ENCODE data around the gene RFLNA. TPM values are rescaled to one million over a fixed set of nuclear protein-coding genes. Genes with fewer than 3 reads are reported as not detected.

RFLNA gene
- total RNA-seq, 1 experiment from 2014 or later, result 1.1 TPM

DNA sequence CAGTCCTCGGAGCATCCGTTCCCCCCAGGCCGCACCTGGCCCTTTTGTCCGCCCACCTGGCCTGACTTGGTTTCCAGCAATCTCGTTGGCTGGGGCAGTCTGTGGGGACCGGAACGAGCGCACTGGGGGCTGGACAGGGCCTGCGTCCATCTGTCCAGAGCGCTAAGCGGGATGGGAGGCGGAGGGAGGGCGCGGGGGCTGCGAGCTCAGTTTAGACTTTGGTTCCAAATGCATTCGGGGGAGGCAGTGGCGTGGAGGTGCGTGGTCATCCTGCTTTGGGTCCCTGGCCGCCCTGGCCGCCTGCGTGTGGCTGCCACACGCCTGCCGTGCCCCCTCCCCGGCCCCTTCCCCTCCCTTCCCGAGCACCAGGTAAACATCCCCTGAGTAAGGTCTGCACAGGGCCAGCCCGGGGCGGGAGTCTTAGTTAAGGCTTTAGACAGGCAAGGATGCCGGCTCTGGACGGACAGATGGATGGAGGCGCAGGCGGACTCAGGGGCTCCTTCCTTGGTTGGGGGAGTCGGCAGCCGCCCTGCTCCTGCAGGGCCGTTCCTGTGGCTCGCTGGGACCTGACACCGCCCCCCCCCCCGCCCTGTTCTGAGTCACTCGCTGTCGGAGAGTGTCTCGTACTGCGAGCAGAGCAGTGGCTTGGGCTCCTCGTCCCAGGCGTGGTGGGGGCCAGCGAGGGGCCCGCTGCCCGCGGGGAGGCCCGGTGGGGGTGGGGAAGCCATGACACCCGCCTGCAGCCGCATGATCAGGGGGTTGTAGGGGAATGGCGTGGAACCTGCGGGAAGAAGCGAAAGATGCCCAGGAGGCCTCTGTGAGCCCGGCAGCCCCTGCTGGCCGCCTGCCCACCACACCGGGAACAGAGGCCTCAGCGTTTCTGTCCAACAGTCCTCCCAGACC lies 30.2 kb downstream of the RFLNA start:
- Histone ChIP-seq H3K36me3 (ENCODE audit: insufficient read depth, low read length, poor library complexity, severe bottlenecking) (peaks cover 55% of the 10 kb centered on the region), H3K9me3 (ENCODE audit: low read depth, low read length, poor library complexity, severe bottlenecking) (peaks cover 16% of the 10 kb centered on the region), H3K27ac (ENCODE audit: low read depth, low read length, poor library complexity, severe bottlenecking) (no peak overlapping the region), H3K27me3 (replicated peaks; ENCODE audit: insufficient read depth, low read depth, low read length, poor library complexity) (no peaks in the 10 kb centered on the region), H3K4me3 (ENCODE audit: low read depth, low read length, poor library complexity, severe bottlenecking) (no peak overlapping the region), H3K4me1 (ENCODE audit: insufficient read depth, low read length, poor library complexity, severe bottlenecking) (no peaks in the 10 kb centered on the region)
- no peak for TF ChIP-seq EZH2 (IDR thresholded peaks at IDR 0.05; ENCODE audit: borderline replicate concordance, low read depth, low read length, poor library complexity, severe bottlenecking)
- TF ChIP-seq, protein P1, sequence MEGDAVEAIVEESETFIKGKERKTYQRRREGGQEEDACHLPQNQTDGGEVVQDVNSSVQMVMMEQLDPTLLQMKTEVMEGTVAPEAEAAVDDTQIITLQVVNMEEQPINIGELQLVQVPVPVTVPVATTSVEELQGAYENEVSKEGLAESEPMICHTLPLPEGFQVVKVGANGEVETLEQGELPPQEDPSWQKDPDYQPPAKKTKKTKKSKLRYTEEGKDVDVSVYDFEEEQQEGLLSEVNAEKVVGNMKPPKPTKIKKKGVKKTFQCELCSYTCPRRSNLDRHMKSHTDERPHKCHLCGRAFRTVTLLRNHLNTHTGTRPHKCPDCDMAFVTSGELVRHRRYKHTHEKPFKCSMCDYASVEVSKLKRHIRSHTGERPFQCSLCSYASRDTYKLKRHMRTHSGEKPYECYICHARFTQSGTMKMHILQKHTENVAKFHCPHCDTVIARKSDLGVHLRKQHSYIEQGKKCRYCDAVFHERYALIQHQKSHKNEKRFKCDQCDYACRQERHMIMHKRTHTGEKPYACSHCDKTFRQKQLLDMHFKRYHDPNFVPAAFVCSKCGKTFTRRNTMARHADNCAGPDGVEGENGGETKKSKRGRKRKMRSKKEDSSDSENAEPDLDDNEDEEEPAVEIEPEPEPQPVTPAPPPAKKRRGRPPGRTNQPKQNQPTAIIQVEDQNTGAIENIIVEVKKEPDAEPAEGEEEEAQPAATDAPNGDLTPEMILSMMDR (conservative IDR thresholded peaks at IDR 0.05; ENCODE audit: low read depth, low read length), result no peak
- CTCF ChIA-PET, result no interaction called here
- no peak for DNase-seq (ENCODE audit: low spot score)
- no TSS peak for BruUV-seq (replicated peaks)
- POLR2A ChIA-PET (ENCODE audit: low non-redundant PET), result no interaction called here
- intact Hi-C loops (cut with micrococcal nuclease; ENCODE audit: unreplicated experiment), result loop anchor here (5.0 kb wide), 1 partner anchor 142 kb away; no protein-coding TSS in a partner anchor

DNA sequence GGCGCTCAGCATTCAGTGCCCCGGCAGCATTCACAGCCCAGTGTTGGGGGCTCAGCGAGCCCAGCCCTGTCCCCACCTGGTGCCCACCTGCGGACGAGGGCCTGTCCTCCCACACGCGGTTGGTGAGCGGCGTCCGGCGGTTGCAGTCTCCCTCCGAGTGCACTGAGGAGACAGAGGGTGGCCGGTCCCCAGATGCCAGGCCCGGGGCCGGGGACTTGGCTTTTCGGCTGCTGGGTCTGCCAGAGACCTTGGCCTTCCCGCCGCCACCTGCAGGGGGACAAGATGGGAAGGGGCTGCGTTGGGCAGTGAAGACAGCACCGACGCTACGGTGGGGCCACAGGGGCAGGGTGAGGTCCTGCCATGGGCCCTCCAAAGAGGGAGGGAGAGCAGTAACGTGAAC lies 31.2 kb downstream of the RFLNA start:
- H3K27ac ChIP-seq (ENCODE audit: low read depth, low read length, poor library complexity, severe bottlenecking), result no peak overlapping the region
- peaks cover 16% of the 10 kb centered on the region for H3K9me3 ChIP-seq (ENCODE audit: low read depth, low read length, poor library complexity, severe bottlenecking)
- intact Hi-C loops (cut with micrococcal nuclease; ENCODE audit: unreplicated experiment), result no loop called here
- ChIA-PET POLR2A (ENCODE audit: low non-redundant PET) (no interaction called here), CTCF (no interaction called here)
- no peak overlapping the region for H3K4me3 ChIP-seq (ENCODE audit: low read depth, low read length, poor library complexity, severe bottlenecking)
- peaks cover 63% of the 10 kb centered on the region for H3K36me3 ChIP-seq (ENCODE audit: insufficient read depth, low read length, poor library complexity, severe bottlenecking)
- H3K4me1 ChIP-seq (ENCODE audit: insufficient read depth, low read length, poor library complexity, severe bottlenecking), result no peaks in the 10 kb centered on the region
- no peak for DNase-seq (ENCODE audit: low spot score)
- TF ChIP-seq EZH2 (IDR thresholded peaks at IDR 0.05; ENCODE audit: borderline replicate concordance, low read depth, low read length, poor library complexity, severe bottlenecking), result no peak
- TF ChIP-seq, protein P1 (conservative IDR thresholded peaks at IDR 0.05; ENCODE audit: low read depth, low read length), result no peak
- no TSS peak for BruUV-seq (replicated peaks)
- no peaks in the 10 kb centered on the region for H3K27me3 ChIP-seq (replicated peaks; ENCODE audit: insufficient read depth, low read depth, low read length, poor library complexity)

DNA sequence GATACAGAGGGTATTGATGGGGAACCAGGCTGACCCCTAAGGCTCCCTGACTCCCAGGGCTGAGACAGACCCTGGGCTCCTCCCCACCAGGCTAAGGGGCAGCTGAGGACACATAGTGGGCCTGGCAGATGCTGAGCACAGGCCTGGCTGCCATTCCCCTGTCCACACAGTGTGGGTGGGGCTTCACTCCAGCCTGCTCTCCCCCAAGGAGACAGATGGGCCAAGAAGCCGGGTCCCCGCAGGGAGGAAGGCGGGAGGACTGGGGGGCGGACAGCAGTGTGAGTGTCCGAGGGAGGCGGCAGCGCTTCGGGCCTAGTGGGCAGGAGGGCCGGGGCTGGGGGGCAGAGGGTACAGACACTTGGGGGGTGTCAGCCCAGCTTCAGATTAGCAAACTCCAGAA lies 32.0 kb downstream of the RFLNA start:
- no peak overlapping the region for H3K27ac ChIP-seq (ENCODE audit: low read depth, low read length, poor library complexity, severe bottlenecking)
- no peaks in the 10 kb centered on the region for H3K27me3 ChIP-seq (replicated peaks; ENCODE audit: insufficient read depth, low read depth, low read length, poor library complexity)
- ChIA-PET CTCF (no interaction called here), POLR2A (ENCODE audit: low non-redundant PET) (no interaction called here)
- peaks cover 16% of the 10 kb centered on the region for H3K9me3 ChIP-seq (ENCODE audit: low read depth, low read length, poor library complexity, severe bottlenecking)
- intact Hi-C loops (cut with micrococcal nuclease; ENCODE audit: unreplicated experiment), result no loop called here
- peaks cover 68% of the 10 kb centered on the region for H3K36me3 ChIP-seq (ENCODE audit: insufficient read depth, low read length, poor library complexity, severe bottlenecking)
- TF ChIP-seq, protein P1 (conservative IDR thresholded peaks at IDR 0.05; ENCODE audit: low read depth, low read length), result no peak
- no peak for TF ChIP-seq EZH2 (IDR thresholded peaks at IDR 0.05; ENCODE audit: borderline replicate concordance, low read depth, low read length, poor library complexity, severe bottlenecking)
- no peak overlapping the region for H3K4me3 ChIP-seq (ENCODE audit: low read depth, low read length, poor library complexity, severe bottlenecking)
- H3K4me1 ChIP-seq (ENCODE audit: insufficient read depth, low read length, poor library complexity, severe bottlenecking), result no peaks in the 10 kb centered on the region
- no peak for DNase-seq (ENCODE audit: low spot score)
- BruUV-seq (replicated peaks), result no TSS peak

All from A673 (cell line).